ENCODE results near the gene NDFIP2.

Gene NDFIP2

DNA sequence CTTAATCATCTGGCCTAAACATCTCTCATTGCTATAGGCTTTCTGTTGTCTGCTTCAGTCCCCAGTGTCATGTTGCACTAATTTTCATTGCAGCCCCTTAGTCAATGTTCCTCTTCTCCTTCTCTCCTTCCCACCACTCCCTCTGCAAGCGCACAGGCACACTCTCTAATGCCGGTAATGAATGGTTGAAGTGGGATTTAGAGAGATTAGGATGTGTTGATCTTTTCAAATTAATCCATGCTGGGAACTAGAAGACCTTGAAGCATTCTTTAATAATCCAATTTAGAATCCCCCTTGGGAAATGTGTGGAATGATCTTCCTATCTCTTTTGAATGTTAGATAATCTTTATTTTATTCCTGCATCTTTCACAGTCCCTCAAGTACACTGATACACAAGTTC, 33.2 kb upstream of the NDFIP2 start:
- H3K9ac ChIP-seq (ENCODE audit: low read length) = no peak overlapping the region
- H3K4me1 ChIP-seq (ENCODE audit: insufficient read depth, low read length) = no peaks in the 10 kb centered on the region
- H3K9me3 ChIP-seq (ENCODE audit: low read length) = no peaks in the 10 kb centered on the region
- no peaks in the 10 kb centered on the region for H3K27me3 ChIP-seq (ENCODE audit: control insufficient read depth in 1 of 2, insufficient read depth in 2 of 2, low read length in 2 of 2)
- no peak overlapping the region for H3K27ac ChIP-seq (ENCODE audit: low read depth, low read length)
- no peak overlapping the region for H3K4me3 ChIP-seq (ENCODE audit: low read depth in 1 of 2, low read length in 2 of 2)
- no peaks in the 10 kb centered on the region for H3K36me3 ChIP-seq (ENCODE audit: insufficient read depth, low read length)

GRCh38 chr13:79448413-79448812, 32.5 kb upstream of the NDFIP2 start:
- H3K27ac ChIP-seq (ENCODE audit: low read depth, low read length) = no peak overlapping the region
- no peaks in the 10 kb centered on the region for H3K36me3 ChIP-seq (ENCODE audit: insufficient read depth, low read length)
- H3K4me1 ChIP-seq (ENCODE audit: insufficient read depth, low read length) = no peaks in the 10 kb centered on the region
- no peak overlapping the region for H3K9ac ChIP-seq (ENCODE audit: low read length)
- H3K27me3 ChIP-seq (ENCODE audit: control insufficient read depth in 1 of 2, insufficient read depth in 2 of 2, low read length in 2 of 2) = no peaks in the 10 kb centered on the region
- no peaks in the 10 kb centered on the region for H3K9me3 ChIP-seq (ENCODE audit: low read length)
- no peak overlapping the region for H3K4me3 ChIP-seq (ENCODE audit: low read depth in 1 of 2, low read length in 2 of 2)

GRCh38 chr13:79450110-79450509, 30.8 kb upstream of the NDFIP2 start:
- Histone ChIP-seq H3K4me3 (ENCODE audit: low read depth in 1 of 2, low read length in 2 of 2) (no peak overlapping the region), H3K9ac (ENCODE audit: low read length) (no peak overlapping the region), H3K27me3 (ENCODE audit: control insufficient read depth in 1 of 2, insufficient read depth in 2 of 2, low read length in 2 of 2) (no peaks in the 10 kb centered on the region), H3K4me1 (ENCODE audit: insufficient read depth, low read length) (no peaks in the 10 kb centered on the region), H3K27ac (ENCODE audit: low read depth, low read length) (no peak overlapping the region), H3K9me3 (ENCODE audit: low read length) (no peaks in the 10 kb centered on the region), H3K36me3 (ENCODE audit: insufficient read depth, low read length) (no peaks in the 10 kb centered on the region)

DNA sequence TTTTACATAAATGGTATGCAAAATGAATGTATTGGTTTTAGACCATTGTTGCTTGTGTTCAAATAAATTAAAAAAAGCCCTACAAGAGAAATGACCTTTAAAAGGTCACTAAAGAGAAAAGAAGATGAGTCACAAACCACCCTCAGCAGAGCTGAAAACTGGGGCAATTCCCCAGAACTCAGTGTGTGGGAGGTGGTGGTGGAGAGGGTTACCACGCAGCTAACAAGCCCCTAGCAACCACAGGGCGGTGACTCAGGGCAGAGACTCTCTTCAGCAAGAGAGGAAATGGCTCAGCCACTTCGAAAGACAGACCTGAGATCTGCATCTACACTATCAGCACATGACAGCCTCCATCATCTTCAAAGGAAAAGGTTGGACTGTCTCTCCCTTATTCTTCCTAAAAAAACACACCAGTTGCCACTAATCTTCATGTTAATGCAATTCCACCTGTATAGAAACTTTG, 29.4 kb upstream of the NDFIP2 start:
- H3K27me3 ChIP-seq (ENCODE audit: control insufficient read depth in 1 of 2, insufficient read depth in 2 of 2, low read length in 2 of 2) = no peaks in the 10 kb centered on the region
- H3K27ac ChIP-seq (ENCODE audit: low read depth, low read length) = no peak overlapping the region
- H3K9me3 ChIP-seq (ENCODE audit: low read length) = no peaks in the 10 kb centered on the region
- no peak overlapping the region for H3K9ac ChIP-seq (ENCODE audit: low read length)
- no peaks in the 10 kb centered on the region for H3K4me1 ChIP-seq (ENCODE audit: insufficient read depth, low read length)
- no peak overlapping the region for H3K4me3 ChIP-seq (ENCODE audit: low read depth in 1 of 2, low read length in 2 of 2)
- H3K36me3 ChIP-seq (ENCODE audit: insufficient read depth, low read length) = no peaks in the 10 kb centered on the region

- Histone ChIP-seq H3K9ac (ENCODE audit: low read length) (no peak overlapping the region), H3K9me3 (ENCODE audit: low read length) (no peaks in the 10 kb centered on the region), H3K4me3 (ENCODE audit: low read depth in 1 of 2, low read length in 2 of 2) (no peak overlapping the region), H3K27me3 (ENCODE audit: control insufficient read depth in 1 of 2, insufficient read depth in 2 of 2, low read length in 2 of 2) (no peaks in the 10 kb centered on the region), H3K27ac (ENCODE audit: low read depth, low read length) (no peak overlapping the region), H3K4me1 (ENCODE audit: insufficient read depth, low read length) (no peaks in the 10 kb centered on the region), H3K36me3 (ENCODE audit: insufficient read depth, low read length) (no peaks in the 10 kb centered on the region)
Observed at GRCh38 chr13:79452239-79452913, 28.6 kb upstream of the NDFIP2 start.

GRCh38 chr13:79455331-79455730, 25.6 kb upstream of the NDFIP2 start:
- no peak overlapping the region for H3K4me3 ChIP-seq (ENCODE audit: low read depth in 1 of 2, low read length in 2 of 2)
- H3K27ac ChIP-seq (ENCODE audit: low read depth, low read length) = no peak overlapping the region
- no peaks in the 10 kb centered on the region for H3K36me3 ChIP-seq (ENCODE audit: insufficient read depth, low read length)
- H3K9ac ChIP-seq (ENCODE audit: low read length) = no peak overlapping the region
- no peaks in the 10 kb centered on the region for H3K27me3 ChIP-seq (ENCODE audit: control insufficient read depth in 1 of 2, insufficient read depth in 2 of 2, low read length in 2 of 2)
- H3K4me1 ChIP-seq (ENCODE audit: insufficient read depth, low read length) = no peaks in the 10 kb centered on the region
- H3K9me3 ChIP-seq (ENCODE audit: low read length) = no peaks in the 10 kb centered on the region

DNA sequence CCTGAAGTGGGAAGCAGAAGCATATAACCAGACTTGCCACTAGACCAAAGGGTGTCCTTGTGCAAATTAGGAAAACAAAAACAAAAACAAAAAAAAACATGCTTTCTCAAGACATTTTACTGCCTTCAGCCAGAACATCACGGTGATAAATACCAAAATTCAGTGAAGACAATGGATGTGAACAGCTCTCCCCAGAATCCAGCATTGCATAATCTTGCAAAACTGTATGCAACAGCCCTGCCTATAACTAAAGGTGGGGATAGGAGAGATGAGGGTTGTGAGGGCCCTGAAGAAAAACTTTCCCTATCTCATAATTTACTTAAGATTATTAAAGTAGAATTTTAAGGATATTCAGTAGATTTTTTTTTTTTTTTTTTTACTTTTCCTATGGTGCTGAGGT, 24.9 kb upstream of the NDFIP2 start:
- Histone ChIP-seq H3K4me3 (ENCODE audit: low read depth in 1 of 2, low read length in 2 of 2) (no peak overlapping the region), H3K27me3 (ENCODE audit: control insufficient read depth in 1 of 2, insufficient read depth in 2 of 2, low read length in 2 of 2) (no peaks in the 10 kb centered on the region), H3K36me3 (ENCODE audit: insufficient read depth, low read length) (no peaks in the 10 kb centered on the region), H3K9me3 (ENCODE audit: low read length) (no peaks in the 10 kb centered on the region), H3K27ac (ENCODE audit: low read depth, low read length) (no peak overlapping the region), H3K9ac (ENCODE audit: low read length) (no peak overlapping the region), H3K4me1 (ENCODE audit: insufficient read depth, low read length) (no peaks in the 10 kb centered on the region)

- Histone ChIP-seq H3K27me3 (ENCODE audit: control insufficient read depth in 1 of 2, insufficient read depth in 2 of 2, low read length in 2 of 2) (no peaks in the 10 kb centered on the region), H3K9ac (ENCODE audit: low read length) (no peak overlapping the region), H3K4me1 (ENCODE audit: insufficient read depth, low read length) (no peaks in the 10 kb centered on the region), H3K27ac (ENCODE audit: low read depth, low read length) (no peak overlapping the region), H3K36me3 (ENCODE audit: insufficient read depth, low read length) (no peaks in the 10 kb centered on the region), H3K9me3 (ENCODE audit: low read length) (no peaks in the 10 kb centered on the region), H3K4me3 (ENCODE audit: low read depth in 1 of 2, low read length in 2 of 2) (no peak overlapping the region)
Observed at GRCh38 chr13:79456656-79457365, 24.1 kb upstream of the NDFIP2 start.

DNA sequence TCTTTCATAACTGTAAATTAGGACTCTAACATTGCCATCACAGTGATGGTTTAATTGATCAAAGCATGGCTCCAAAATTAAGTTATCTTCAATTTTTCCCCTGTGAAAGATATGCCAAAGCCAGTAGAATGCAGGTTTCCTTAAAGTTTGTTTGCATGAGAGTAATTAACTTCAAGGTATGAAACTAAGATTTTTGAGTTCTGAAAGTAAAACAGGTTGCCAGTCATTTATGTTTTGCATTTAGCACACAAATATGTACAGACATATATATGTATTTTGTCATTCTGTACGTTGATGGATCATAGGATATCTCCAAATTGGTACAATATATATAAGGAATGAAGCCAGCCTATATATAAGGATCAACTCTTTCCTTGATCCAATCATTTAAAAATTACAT, 23.6 kb upstream of the NDFIP2 start:
- Histone ChIP-seq H3K27ac (ENCODE audit: low read depth, low read length) (no peak overlapping the region), H3K4me1 (ENCODE audit: insufficient read depth, low read length) (no peaks in the 10 kb centered on the region), H3K9me3 (ENCODE audit: low read length) (no peaks in the 10 kb centered on the region), H3K4me3 (ENCODE audit: low read depth in 1 of 2, low read length in 2 of 2) (no peak overlapping the region), H3K9ac (ENCODE audit: low read length) (no peak overlapping the region), H3K27me3 (ENCODE audit: control insufficient read depth in 1 of 2, insufficient read depth in 2 of 2, low read length in 2 of 2) (no peaks in the 10 kb centered on the region), H3K36me3 (ENCODE audit: insufficient read depth, low read length) (no peaks in the 10 kb centered on the region)

DNA sequence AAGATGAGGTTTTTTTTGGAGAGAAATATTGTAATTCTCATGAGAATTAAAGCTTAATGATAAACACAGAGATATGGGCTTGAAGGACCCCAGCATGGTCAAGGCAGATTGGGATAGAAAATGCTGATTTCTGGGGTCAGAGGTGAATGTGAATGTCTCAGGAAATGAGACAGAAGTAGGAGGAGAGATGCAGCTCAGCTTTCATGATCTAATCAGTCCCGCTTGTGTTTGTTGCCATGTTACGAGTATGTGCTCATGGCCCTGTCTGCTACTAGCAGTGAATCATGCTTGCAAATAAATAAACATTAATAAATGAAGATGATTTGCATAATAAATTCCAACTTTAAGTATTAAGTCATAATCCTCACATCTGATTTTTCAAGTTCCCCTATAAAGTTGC, 23.0 kb upstream of the NDFIP2 start:
- Histone ChIP-seq H3K36me3 (ENCODE audit: insufficient read depth, low read length) (no peaks in the 10 kb centered on the region), H3K9me3 (ENCODE audit: low read length) (no peaks in the 10 kb centered on the region), H3K4me1 (ENCODE audit: insufficient read depth, low read length) (no peaks in the 10 kb centered on the region), H3K4me3 (ENCODE audit: low read depth in 1 of 2, low read length in 2 of 2) (no peak overlapping the region), H3K27me3 (ENCODE audit: control insufficient read depth in 1 of 2, insufficient read depth in 2 of 2, low read length in 2 of 2) (no peaks in the 10 kb centered on the region), H3K9ac (ENCODE audit: low read length) (no peak overlapping the region), H3K27ac (ENCODE audit: low read depth, low read length) (no peak overlapping the region)

DNA sequence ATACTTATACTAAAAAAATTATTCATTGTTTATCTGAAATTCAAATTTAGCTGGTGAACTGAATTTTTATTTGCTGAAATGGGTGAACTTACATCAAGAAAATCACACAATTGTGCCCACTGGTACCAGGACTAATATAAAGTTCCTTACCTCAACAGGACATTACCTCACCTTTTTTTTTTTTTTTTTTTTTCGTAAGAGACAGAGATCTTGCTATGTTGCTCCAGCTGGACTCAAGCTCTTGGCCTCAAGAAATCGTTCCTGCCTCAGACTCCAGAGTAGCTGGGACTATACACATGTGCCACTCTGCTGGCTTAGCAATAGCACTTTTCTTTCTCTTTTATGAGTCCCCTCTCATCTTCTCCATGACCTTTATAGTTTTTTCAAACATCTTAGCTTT, 22.5 kb upstream of the NDFIP2 start:
- no peak overlapping the region for H3K4me3 ChIP-seq (ENCODE audit: low read depth in 1 of 2, low read length in 2 of 2)

GRCh38 chr13:79459906-79460305, 21.0 kb upstream of the NDFIP2 start:
- H3K27me3 ChIP-seq (ENCODE audit: control insufficient read depth in 1 of 2, insufficient read depth in 2 of 2, low read length in 2 of 2) = no peaks in the 10 kb centered on the region
- no peaks in the 10 kb centered on the region for H3K4me1 ChIP-seq (ENCODE audit: insufficient read depth, low read length)
- H3K9me3 ChIP-seq (ENCODE audit: low read length) = no peaks in the 10 kb centered on the region
- no peak overlapping the region for H3K27ac ChIP-seq (ENCODE audit: low read depth, low read length)
- no peak overlapping the region for H3K4me3 ChIP-seq (ENCODE audit: low read depth in 1 of 2, low read length in 2 of 2)
- no peak overlapping the region for H3K9ac ChIP-seq (ENCODE audit: low read length)
- no peaks in the 10 kb centered on the region for H3K36me3 ChIP-seq (ENCODE audit: insufficient read depth, low read length)

More for the DNA sequence above, 22.5 kb upstream of the NDFIP2 start:
- H3K36me3 ChIP-seq (ENCODE audit: insufficient read depth, low read length) = no peaks in the 10 kb centered on the region
- H3K9ac ChIP-seq (ENCODE audit: low read length) = no peak overlapping the region
- H3K9me3 ChIP-seq (ENCODE audit: low read length) = no peaks in the 10 kb centered on the region
- no peak overlapping the region for H3K27ac ChIP-seq (ENCODE audit: low read depth, low read length)
- no peaks in the 10 kb centered on the region for H3K27me3 ChIP-seq (ENCODE audit: control insufficient read depth in 1 of 2, insufficient read depth in 2 of 2, low read length in 2 of 2)
- H3K4me1 ChIP-seq (ENCODE audit: insufficient read depth, low read length) = no peaks in the 10 kb centered on the region
